ENCODE results near the gene GSN. TPM values are rescaled to one million over a fixed set of nuclear protein-coding genes. Genes with fewer than 3 reads are reported as not detected.

GSN gene
- total and polyA plus RNA-seq, 3 experiments from 2014 or later = 4.1 to 6.3 (median 4.2) TPM

DNA sequence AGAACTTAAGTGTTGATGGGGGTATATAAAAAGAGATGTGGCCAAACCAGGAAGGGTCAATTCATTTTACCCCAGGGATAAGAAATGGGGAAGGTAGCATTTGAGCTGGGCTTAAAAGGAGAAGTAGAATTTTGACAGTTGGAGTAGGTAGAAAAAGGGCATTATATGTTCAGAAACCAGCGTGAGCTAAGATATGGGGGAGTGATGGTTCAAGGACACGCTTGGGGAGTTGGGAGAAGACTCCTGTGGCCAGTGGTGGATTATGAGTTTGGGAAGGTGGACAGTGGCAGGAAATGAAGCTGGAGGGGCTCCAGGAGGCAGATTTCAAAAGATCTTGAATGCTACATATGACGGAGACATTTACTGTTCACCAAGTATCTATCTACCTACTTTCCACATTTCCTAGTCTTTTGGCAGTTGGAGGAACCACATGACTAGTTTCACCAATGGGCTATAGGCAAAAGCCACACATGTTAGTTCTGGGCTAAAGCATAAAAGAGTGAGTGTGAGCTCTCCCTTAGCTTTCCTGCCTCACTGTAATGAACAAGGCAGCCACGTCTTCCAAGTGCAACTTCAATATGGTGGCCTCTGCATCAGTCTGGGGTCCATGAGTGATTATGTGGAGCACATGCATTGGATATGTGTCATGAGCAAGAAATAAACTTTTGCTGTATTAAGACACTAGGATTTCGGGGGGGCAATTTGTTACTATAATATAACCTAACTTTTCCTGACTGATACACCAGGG lies 15.7 kb upstream of the GSN start:
- H3K27ac ChIP-seq (ENCODE audit: low read depth, low read length) = no peak overlapping the region
- H3K27me3 ChIP-seq (ENCODE audit: insufficient read depth, low read length, poor library complexity, severe bottlenecking) = no peaks in the 10 kb centered on the region
- H3K4me1 ChIP-seq (ENCODE audit: insufficient read depth, low read length) = no peaks in the 10 kb centered on the region
- Mint-ChIP-seq H3K4me1 (no peaks in the 10 kb centered on the region), H3K4me3 (no peak overlapping the region), H3K27ac (no peak overlapping the region), H3K9me3 (no peaks in the 10 kb centered on the region), H3K36me3 (peaks cover 3 to 5% (median 3%) of the 10 kb centered on the region in 3 donors), H3K27me3 (peaks cover 2 to 7% of the 10 kb centered on the region in 2 donors)
- H3K9me3 ChIP-seq (ENCODE audit: low read length) = no peaks in the 10 kb centered on the region
- DNase-seq = no peak
- no peaks in the 10 kb centered on the region for H3K36me3 ChIP-seq (ENCODE audit: insufficient read depth, low read length)
- H3K4me3 ChIP-seq (ENCODE audit: low read length) = no peak overlapping the region
- POLR2A ChIA-PET = no interaction called here
- CTCF ChIA-PET = no interaction called here

DNA sequence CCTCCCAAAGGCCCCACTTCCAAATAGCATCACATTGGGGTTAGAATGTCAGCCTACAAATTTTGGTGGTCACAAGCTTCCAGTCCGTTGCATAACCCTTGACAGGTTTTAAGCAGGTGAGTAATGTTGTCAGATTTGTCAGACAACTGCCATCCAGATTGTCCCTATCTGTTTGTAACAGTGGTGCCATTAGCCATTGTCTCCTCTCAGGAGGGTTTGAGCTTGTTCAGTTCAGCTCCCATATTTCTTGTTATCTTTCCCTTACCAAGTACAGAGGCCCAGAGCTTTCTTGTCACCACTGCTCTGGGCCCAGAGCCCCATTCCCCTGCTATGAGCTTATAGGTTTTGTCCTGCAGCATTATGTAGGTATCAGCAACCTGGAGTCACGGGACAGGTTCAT lies 14.8 kb upstream of the GSN start:
- no peaks in the 10 kb centered on the region for H3K9me3 Mint-ChIP-seq
- no peak overlapping the region for H3K27ac Mint-ChIP-seq
- H3K36me3 ChIP-seq (ENCODE audit: insufficient read depth, low read length) = no peaks in the 10 kb centered on the region
- H3K4me1 ChIP-seq (ENCODE audit: insufficient read depth, low read length) = no peaks in the 10 kb centered on the region
- no peaks in the 10 kb centered on the region for H3K27me3 ChIP-seq (ENCODE audit: insufficient read depth, low read length, poor library complexity, severe bottlenecking)
- CTCF ChIA-PET = interaction anchor here (1.1 kb wide), 1 partner anchor 67 kb away, joined by 3 read pairs; no protein-coding TSS in a partner anchor
- H3K9me3 ChIP-seq (ENCODE audit: low read length) = no peaks in the 10 kb centered on the region
- no peak overlapping the region for H3K4me3 ChIP-seq (ENCODE audit: low read length)
- no peak overlapping the region for H3K4me3 Mint-ChIP-seq
- peaks cover 0 to 5% (median 3%) of the 10 kb centered on the region in 3 donors for H3K36me3 Mint-ChIP-seq
- no peak overlapping the region for H3K27ac ChIP-seq (ENCODE audit: low read depth, low read length)
- H3K27me3 Mint-ChIP-seq = peaks cover 2 to 7% of the 10 kb centered on the region in 2 donors
- POLR2A ChIA-PET = no interaction called here
- no peak for DNase-seq
- no peaks in the 10 kb centered on the region for H3K4me1 Mint-ChIP-seq

DNA sequence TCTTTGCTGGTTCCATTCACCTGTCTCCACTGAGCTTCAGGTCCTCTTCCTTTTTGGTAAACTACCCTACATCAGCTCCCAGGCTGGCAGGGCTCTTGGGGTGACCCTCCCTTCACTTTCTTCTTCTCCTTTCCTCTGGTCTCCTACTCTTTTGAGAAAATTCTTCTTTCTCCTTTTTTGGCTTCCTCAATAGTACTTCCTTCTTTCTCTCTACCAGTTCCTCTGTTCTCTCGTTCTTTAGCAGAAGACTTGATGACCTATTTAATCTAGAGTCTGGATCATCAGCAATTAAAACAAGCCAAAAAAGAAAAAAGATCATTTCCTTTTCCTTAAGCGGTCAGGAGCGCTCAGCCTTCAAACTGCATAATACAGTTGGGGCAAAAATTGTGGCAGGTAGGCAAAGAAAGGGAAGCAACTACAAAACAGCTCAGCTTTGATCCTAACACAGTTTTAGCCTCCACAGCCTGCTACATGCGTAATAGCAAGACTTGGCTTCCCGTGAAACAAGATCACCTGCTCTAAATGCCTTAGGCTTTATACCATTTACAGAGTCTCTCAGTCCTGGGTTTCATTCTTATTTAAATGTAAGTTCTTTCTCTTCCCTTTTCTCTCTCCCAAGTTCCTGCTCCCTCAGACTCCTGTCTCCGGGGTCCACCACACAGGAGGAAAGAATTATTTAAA lies 14.0 kb upstream of the GSN start:
- Histone ChIP-seq H3K27ac (ENCODE audit: low read depth, low read length) (no peak overlapping the region), H3K9me3 (ENCODE audit: low read length) (no peaks in the 10 kb centered on the region), H3K4me1 (ENCODE audit: insufficient read depth, low read length) (no peaks in the 10 kb centered on the region), H3K27me3 (ENCODE audit: insufficient read depth, low read length, poor library complexity, severe bottlenecking) (no peaks in the 10 kb centered on the region), H3K36me3 (ENCODE audit: insufficient read depth, low read length) (no peaks in the 10 kb centered on the region), H3K4me3 (ENCODE audit: low read length) (no peak overlapping the region)
- Mint-ChIP-seq H3K4me3 (no peak overlapping the region), H3K9me3 (no peaks in the 10 kb centered on the region), H3K4me1 (no peaks in the 10 kb centered on the region), H3K27me3 (peaks cover 2 to 7% of the 10 kb centered on the region in 2 donors), H3K36me3 (peaks cover 2 to 10% (median 3%) of the 10 kb centered on the region in 3 donors), H3K27ac (no peak overlapping the region)
- no peak for DNase-seq
- POLR2A ChIA-PET = no interaction called here
- CTCF ChIA-PET = interaction anchor here (1.1 kb wide), 1 partner anchor 66 kb away, joined by 3 read pairs; no protein-coding TSS in a partner anchor

DNA sequence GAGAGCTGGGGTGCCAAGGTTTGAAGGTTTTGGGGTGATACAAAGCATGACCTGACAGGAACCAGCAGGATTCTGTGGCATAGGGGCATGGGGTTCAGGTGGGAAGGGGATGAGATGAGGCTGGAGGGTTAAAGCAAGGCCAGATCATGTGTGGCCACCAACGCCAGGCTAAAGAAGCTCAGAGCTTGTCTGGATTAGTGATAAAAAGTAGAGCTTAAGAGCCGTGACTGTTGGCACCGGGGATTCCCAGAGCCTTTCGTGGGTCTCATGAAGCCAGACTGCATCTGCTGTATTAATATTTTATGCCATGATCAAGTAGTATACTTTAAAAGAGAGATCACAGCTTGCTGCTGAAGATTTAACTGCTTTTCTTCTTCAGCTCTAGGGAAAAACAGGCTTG lies 8.5 kb upstream of the GSN start:
- POLR2A ChIA-PET = interaction anchor here (0.5 kb wide), 1 partner anchor 119 kb away, joined by 5 read pairs; no protein-coding TSS in a partner anchor
- CTCF ChIA-PET = interaction anchor here (1.3 to 1.6 kb wide), 2 partner anchors 57 to 60 kb away, joined by 3 to 4 read pairs; no protein-coding TSS in a partner anchor

DNA sequence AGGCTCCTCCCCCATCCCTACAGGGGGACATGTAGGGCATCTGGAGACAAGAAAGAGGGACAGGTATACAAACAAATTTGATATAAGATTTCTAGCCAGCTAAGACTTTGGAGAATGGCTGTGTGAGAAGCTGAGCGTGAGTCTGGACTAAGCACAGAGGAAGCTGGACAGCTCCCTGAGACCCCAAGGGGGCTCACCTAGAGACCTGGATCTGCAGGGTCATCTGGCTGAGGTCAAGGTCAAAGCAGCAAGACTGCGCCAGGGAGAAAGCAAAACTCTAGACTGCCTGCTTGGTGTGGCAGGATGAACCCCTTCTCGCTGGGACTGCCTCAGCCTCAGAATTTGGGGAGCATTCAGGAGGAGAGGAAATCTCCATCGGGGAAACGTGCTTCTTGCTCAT lies 8.0 kb upstream of the GSN start:
- Mint-ChIP-seq H3K27ac (no peak overlapping the region), H3K4me1 (no peaks in the 10 kb centered on the region), H3K27me3 (peaks cover 2 to 7% of the 10 kb centered on the region in 2 donors), H3K36me3 (peaks cover 0 to 7% (median 2%) of the 10 kb centered on the region in 3 donors), H3K4me3 (no peak overlapping the region), H3K9me3 (no peaks in the 10 kb centered on the region)
- Histone ChIP-seq H3K27ac (ENCODE audit: low read depth, low read length) (no peak overlapping the region), H3K27me3 (ENCODE audit: insufficient read depth, low read length, poor library complexity, severe bottlenecking) (no peaks in the 10 kb centered on the region), H3K36me3 (ENCODE audit: insufficient read depth, low read length) (no peaks in the 10 kb centered on the region), H3K9me3 (ENCODE audit: low read length) (no peaks in the 10 kb centered on the region), H3K4me3 (ENCODE audit: low read length) (no peak overlapping the region), H3K4me1 (ENCODE audit: insufficient read depth, low read length) (no peaks in the 10 kb centered on the region)
- POLR2A ChIA-PET = interaction anchor here (0.5 kb wide), 1 partner anchor 118 kb away, joined by 5 read pairs; no protein-coding TSS in a partner anchor
- CTCF ChIA-PET = interaction anchor here (1.3 to 1.6 kb wide), 2 partner anchors 56 to 60 kb away, joined by 3 to 4 read pairs; no protein-coding TSS in a partner anchor
- DNase-seq = no peak

More for the DNA sequence above, 8.5 kb upstream of the GSN start:
- Histone ChIP-seq H3K9me3 (ENCODE audit: low read length) (no peaks in the 10 kb centered on the region), H3K27me3 (ENCODE audit: insufficient read depth, low read length, poor library complexity, severe bottlenecking) (no peaks in the 10 kb centered on the region), H3K4me3 (ENCODE audit: low read length) (no peak overlapping the region), H3K36me3 (ENCODE audit: insufficient read depth, low read length) (no peaks in the 10 kb centered on the region), H3K27ac (ENCODE audit: low read depth, low read length) (no peak overlapping the region), H3K4me1 (ENCODE audit: insufficient read depth, low read length) (no peaks in the 10 kb centered on the region)
- Mint-ChIP-seq H3K36me3 (peaks cover 0 to 7% (median 2%) of the 10 kb centered on the region in 3 donors), H3K4me3 (no peak overlapping the region), H3K27me3 (peaks cover 2 to 7% of the 10 kb centered on the region in 2 donors), H3K9me3 (no peaks in the 10 kb centered on the region), H3K4me1 (no peaks in the 10 kb centered on the region), H3K27ac (no peak overlapping the region)
- DNase-seq = no peak

DNA sequence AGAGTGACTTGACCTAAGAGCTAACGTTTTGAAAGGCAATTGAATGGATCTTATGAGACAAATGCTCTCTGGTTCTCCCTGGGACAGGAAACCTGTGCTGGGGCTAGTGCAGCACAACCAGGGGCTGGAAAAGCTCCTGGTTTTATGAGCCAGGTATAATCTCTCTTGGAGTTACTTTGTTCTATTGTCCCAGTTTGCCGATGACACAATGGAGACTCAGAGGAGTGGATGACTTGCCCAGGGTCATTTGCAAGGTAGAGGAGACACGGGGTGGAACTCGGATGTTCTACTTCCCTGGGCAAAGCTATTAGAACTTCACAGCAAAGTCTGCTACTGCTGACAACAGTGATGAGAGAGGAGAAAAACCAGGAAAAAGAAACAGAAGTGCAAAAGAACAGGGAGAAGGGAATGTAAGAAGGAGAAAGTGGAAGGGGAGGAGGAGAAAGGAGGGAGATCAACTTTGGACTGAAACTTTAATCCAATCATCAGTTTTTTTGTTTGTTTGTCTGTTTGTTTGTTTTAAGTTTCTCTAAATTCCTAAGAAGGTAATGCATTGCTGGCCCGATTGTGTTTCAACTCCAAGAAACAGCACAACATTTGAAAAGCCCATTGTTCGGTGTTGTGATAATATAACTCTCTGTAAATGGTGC lies 7.4 kb upstream of the GSN start:
- Mint-ChIP-seq H3K4me3 (no peak overlapping the region), H3K4me1 (no peaks in the 10 kb centered on the region), H3K36me3 (peaks cover 0 to 10% (median 2%) of the 10 kb centered on the region in 3 donors), H3K27me3 (peaks cover 2 to 7% of the 10 kb centered on the region in 2 donors), H3K9me3 (no peaks in the 10 kb centered on the region), H3K27ac (no peak overlapping the region)
- DNase-seq = no peak
- Histone ChIP-seq H3K27me3 (ENCODE audit: insufficient read depth, low read length, poor library complexity, severe bottlenecking) (no peaks in the 10 kb centered on the region), H3K27ac (ENCODE audit: low read depth, low read length) (no peak overlapping the region), H3K9me3 (ENCODE audit: low read length) (no peaks in the 10 kb centered on the region), H3K4me1 (ENCODE audit: insufficient read depth, low read length) (no peaks in the 10 kb centered on the region), H3K36me3 (ENCODE audit: insufficient read depth, low read length) (no peaks in the 10 kb centered on the region), H3K4me3 (ENCODE audit: low read length) (no peak overlapping the region)
- ChIA-PET CTCF (interaction anchor here (1.3 to 1.6 kb wide), 2 partner anchors 55 to 59 kb away, joined by 3 to 4 read pairs; no protein-coding TSS in a partner anchor), POLR2A (no interaction called here)

DNA sequence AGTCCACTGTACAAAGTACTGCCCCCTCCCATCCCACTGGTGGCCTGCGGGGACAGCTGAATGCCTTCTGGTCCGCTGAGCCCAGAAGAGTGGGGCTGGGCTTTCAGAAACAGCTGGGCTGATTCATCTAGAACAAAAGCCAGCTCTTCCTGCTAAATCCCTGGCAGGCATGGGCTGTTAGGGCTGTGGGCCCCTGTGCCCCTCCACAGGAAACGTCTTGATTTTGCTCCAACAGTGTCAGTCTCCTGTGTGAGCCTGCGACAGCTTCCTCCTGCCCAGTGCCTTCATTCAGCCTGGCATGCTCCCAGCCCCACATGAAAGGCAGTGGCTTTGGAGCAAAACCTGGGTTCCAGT lies 6.9 kb upstream of the GSN start:
- DNase-seq = no peak
- Histone ChIP-seq H3K27me3 (ENCODE audit: insufficient read depth, low read length, poor library complexity, severe bottlenecking) (no peaks in the 10 kb centered on the region), H3K27ac (ENCODE audit: low read depth, low read length) (no peak overlapping the region), H3K4me1 (ENCODE audit: insufficient read depth, low read length) (no peaks in the 10 kb centered on the region), H3K36me3 (ENCODE audit: insufficient read depth, low read length) (no peaks in the 10 kb centered on the region), H3K4me3 (ENCODE audit: low read length) (no peak overlapping the region), H3K9me3 (ENCODE audit: low read length) (no peaks in the 10 kb centered on the region)
- H3K27ac Mint-ChIP-seq = no peak overlapping the region
- H3K4me3 Mint-ChIP-seq = no peak overlapping the region
- ChIA-PET POLR2A (no interaction called here), CTCF (interaction anchor here (1.6 kb wide), 1 partner anchor 55 kb away, joined by 3 read pairs; no protein-coding TSS in a partner anchor)
- peaks cover 0 to 11% (median 2%) of the 10 kb centered on the region in 3 donors for H3K36me3 Mint-ChIP-seq
- H3K4me1 Mint-ChIP-seq = no peaks in the 10 kb centered on the region
- no peaks in the 10 kb centered on the region for H3K9me3 Mint-ChIP-seq
- peaks cover under 1 to 2% of the 10 kb centered on the region in 2 donors for H3K27me3 Mint-ChIP-seq

DNA sequence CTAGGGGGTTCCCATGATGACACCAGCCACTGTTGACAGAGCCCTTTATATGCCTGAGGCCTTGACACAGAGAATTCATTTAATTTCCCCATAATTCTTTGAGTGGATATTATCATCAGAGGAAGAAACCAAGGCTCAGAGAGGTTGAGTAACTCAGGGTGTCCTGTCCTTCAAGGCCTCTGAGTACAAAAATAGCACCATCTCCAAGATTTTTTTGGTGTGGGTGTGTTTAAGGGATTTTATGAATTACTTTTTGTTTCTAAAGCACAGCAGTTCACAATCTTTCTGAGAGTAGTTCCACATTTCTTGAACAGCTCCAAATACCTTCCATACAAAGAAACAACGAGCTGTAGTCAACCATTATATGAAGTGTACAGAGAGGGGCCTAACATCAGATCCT lies 6.2 kb upstream of the GSN start:
- Mint-ChIP-seq H3K4me3 (no peak overlapping the region), H3K27me3 (peaks cover 0 to 3% of the 10 kb centered on the region in 2 donors), H3K27ac (no peak overlapping the region), H3K36me3 (peaks cover 0 to 11% (median 2%) of the 10 kb centered on the region in 3 donors), H3K9me3 (no peaks in the 10 kb centered on the region), H3K4me1 (no peaks in the 10 kb centered on the region)
- CTCF ChIA-PET = no interaction called here
- no peak overlapping the region for H3K4me3 ChIP-seq (ENCODE audit: low read length)
- no peaks in the 10 kb centered on the region for H3K9me3 ChIP-seq (ENCODE audit: low read length)
- POLR2A ChIA-PET = no interaction called here
- no peaks in the 10 kb centered on the region for H3K4me1 ChIP-seq (ENCODE audit: insufficient read depth, low read length)
- H3K27ac ChIP-seq (ENCODE audit: low read depth, low read length) = no peak overlapping the region
- H3K27me3 ChIP-seq (ENCODE audit: insufficient read depth, low read length, poor library complexity, severe bottlenecking) = no peaks in the 10 kb centered on the region
- H3K36me3 ChIP-seq (ENCODE audit: insufficient read depth, low read length) = no peaks in the 10 kb centered on the region
- DNase-seq = no peak
